HuH-7 (cell line): ENCODE data around the gene L2HGDH.

ENCODE experiments used
- DNase-seq: peaks from one replicate; pipeline ENCODE4 v3.0.0; 2011; ENCODE audit warnings: low spot score

L2HGDH gene

GRCh38 chr14:50228313-50228712 is 83.7 kb downstream of the L2HGDH start:
- no peak for DNase-seq

GRCh38 chr14:50225974-50226297 is 86.1 kb downstream of the L2HGDH start:
- no peak for DNase-seq

DNA sequence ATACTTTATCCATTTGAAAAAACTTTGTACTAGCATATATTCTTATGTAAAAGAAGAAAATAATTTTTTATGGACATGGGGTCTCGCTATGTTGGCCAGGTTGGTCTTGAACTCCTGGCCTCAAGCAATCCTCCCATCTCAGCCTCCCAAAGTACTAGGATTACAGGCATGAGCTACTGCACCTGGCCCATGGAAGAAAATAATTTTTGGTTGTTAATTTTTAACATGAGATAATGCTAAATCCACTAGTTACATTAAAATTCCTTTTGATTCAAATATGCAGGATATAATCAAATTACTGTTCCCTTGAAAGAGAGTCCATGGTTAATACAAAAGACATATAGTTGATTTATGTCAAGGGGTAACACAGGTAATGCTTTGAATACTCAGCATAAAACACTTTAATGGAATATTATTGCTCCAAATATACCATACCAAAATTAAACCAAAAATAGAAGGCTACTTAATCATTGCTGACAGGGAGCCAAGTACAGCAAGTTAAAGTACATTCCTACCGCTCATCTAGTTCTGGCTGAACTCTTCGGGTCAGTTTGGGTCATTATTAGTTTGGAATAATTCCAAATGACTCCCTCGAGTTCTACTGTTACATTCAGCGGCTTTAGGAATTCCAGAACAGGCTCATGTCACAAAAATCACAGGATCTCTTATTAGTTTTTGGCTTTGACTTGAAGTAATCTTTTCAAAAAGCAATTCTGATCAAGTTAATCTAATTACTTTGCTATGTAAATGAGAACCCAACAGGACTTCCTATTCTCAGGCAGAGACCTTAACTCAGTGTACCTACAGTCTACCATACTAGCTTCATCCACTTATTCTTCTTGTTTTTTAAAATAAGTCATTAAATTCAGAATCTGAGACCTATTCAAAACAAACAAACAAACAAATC is 86.7 kb downstream of the L2HGDH start:
- no peak for DNase-seq

DNA sequence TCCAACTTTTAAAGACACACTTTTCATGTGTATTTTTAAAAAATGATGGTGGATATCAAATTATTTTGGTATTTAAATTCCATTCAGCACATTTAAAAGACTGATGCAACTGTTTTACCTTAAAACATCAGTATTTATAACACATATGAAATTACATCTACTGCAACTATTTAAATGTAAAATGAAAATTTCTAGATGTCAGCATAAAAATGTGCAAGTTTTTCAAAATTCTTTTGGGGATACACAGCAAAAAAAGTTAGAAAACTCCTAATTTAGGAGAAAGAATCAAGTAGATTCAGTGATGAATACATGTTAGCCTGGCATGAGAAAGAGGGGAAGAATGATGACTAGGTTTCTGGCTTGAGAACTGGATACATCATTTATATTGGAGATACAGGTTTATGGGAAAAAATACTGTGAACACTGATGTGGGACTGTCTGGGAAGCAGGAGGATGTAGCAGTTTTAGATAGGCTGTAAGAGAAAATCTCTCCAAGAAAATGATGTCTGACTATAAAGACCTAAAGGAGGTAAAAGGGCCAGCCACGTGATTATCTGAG is 89.9 kb downstream of the L2HGDH start:
- DNase-seq, result no peak

DNA sequence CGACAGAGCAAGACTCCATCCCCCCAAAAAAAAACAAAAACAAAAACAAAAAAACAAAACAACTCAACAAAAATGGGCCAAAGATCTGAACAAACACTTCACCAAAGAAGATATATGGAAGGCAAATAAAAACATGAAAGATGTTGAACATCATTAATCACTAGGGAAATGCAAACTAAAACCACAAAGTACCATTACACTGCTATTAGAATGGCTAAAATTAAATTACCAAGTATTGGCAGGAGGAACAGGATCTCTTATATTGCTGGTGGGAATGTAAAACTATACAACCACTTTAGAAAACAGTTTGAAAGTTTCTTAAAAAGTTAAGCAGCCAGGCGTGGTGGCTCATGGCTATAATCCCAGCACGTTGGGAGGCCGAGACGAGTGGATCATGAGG is 93.5 kb downstream of the L2HGDH start:
- no peak for DNase-seq

DNA sequence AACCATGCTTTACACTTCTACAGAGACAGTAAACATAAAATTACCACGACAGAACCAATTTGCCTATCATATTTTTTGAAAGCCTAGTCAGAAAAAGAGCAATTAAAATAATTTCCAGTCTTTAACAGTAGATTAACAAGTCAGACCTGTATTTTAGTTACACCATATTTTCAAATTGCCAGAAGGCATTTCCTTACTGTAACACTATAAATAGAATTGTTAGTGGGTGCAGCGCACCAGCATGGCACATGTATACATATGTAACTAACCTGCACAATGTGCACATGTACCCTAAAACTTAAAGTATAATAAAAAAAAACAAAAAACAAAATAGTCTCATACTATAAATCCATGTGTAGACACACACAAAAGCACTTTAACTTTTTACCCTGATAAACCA is 96.6 kb downstream of the L2HGDH start:
- DNase-seq, result no peak

DNA sequence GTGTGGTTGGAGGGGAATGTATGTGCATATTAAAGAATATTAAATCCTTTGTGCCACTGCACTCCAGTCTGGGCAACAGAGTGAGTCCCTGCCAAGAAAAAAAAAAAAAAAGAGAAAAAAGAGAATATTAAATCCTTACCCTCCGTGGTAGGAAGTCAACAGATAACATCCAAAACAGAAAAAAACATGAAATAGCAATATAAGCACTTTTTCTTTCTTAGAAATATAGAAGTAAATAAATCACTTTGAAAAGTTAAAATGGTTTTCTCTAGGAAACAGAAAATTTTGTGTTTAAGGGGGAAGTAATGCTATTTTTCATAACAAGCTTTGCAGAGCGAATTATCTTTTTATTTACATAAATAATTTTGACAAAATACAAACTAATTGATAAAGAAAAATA is 98.2 kb downstream of the L2HGDH start:
- no peak for DNase-seq

- no peak for DNase-seq
Observed at GRCh38 chr14:50212726-50213125, 99.3 kb downstream of the L2HGDH start.

- no peak for DNase-seq
Observed at GRCh38 chr14:50210074-50210473, 102.0 kb downstream of the L2HGDH start.

DNA sequence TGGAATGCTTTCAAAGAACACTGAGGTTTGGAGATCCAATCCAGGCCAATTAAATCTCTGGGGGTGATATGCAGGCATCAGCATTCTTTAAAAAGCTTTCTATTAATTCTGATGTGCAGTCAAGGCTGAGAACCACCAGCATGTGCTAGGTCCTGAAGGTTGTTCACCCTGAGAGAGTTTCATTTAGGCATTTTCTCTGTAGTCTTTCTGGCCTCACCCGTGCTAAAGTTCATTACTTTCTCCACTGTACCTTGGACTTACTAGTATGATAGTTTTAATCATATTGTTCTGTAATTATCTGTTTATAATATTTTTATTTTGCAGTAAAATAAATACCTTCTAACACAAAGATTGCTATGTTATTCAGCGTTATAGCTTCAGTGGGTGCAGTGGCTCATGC is 113.5 kb downstream of the L2HGDH start:
- DNase-seq, result no peak

- DNase-seq, result no peak
Observed at GRCh38 chr14:50191499-50191898, 120.5 kb downstream of the L2HGDH start.
